ENCODE data around the gene DLEU7. TPM values are rescaled to one million over a fixed set of nuclear protein-coding genes. Genes with fewer than 3 reads are reported as not detected.

DLEU7 gene
- total and polyA plus RNA-seq, 2 of the 8 experiments (the other 6 are each of a cell fraction or from before 2014, with no cell fraction given), result 4.9 to 5.2 TPM

DNA sequence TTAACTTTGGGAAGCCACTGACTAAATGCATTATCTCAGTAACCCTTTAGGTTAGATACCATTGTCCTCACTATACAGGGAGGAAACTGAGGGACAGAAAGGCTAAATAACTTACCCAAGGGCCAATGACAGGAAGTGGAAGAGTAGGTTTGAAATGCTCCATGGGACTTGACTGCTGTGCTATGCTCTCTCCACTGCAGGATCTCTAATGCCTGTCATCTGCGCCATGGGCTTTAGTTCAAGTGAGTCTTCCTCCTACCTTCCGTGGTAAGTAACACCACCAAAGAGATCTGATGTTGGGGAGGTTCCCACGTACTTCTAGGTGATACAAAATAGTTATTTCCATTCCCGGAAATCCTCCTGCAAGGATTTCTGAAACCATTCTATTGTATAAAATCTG, 3.7 kb downstream of the DLEU7 start (continued):
- TF ChIP-seq KDM5A (IDR thresholded peaks at IDR 0.05; ENCODE audit: low read length), result no peak
- TF ChIP-seq BACH1 (IDR thresholded peaks at IDR 0.05; ENCODE audit: low read length), result no peak
- TF ChIP-seq ASH2L (IDR thresholded peaks at IDR 0.05; ENCODE audit: low read length), result no peak
- no peak for TF ChIP-seq POU5F1 (IDR thresholded peaks at IDR 0.05; ENCODE audit: low read depth, low read length)
- TF ChIP-seq SAP30 (IDR thresholded peaks at IDR 0.05; ENCODE audit: insufficient read depth, insufficient replicate concordance, low read length), result no peak

Measured in H1 (cell line).